CD4-positive, alpha-beta T cell treated with Interleukin-15 for 1 hour (primary cell): ENCODE results near the gene FTSJ3.
"Not testable (repeated sequence)": the region's sequence is repeated elsewhere in the genome, so short reads cannot be mapped to it uniquely, and the experiment has no call there.

Experiments used
- DNase-seq: peaks from one replicate; pipeline ENCODE4 v3.0.0-alpha.2; 2020

FTSJ3 gene, protein sequence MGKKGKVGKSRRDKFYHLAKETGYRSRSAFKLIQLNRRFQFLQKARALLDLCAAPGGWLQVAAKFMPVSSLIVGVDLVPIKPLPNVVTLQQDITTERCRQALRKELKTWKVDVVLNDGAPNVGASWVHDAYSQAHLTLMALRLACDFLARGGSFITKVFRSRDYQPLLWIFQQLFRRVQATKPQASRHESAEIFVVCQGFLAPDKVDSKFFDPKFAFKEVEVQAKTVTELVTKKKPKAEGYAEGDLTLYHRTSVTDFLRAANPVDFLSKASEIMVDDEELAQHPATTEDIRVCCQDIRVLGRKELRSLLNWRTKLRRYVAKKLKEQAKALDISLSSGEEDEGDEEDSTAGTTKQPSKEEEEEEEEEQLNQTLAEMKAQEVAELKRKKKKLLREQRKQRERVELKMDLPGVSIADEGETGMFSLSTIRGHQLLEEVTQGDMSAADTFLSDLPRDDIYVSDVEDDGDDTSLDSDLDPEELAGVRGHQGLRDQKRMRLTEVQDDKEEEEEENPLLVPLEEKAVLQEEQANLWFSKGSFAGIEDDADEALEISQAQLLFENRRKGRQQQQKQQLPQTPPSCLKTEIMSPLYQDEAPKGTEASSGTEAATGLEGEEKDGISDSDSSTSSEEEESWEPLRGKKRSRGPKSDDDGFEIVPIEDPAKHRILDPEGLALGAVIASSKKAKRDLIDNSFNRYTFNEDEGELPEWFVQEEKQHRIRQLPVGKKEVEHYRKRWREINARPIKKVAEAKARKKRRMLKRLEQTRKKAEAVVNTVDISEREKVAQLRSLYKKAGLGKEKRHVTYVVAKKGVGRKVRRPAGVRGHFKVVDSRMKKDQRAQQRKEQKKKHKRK

DNA sequence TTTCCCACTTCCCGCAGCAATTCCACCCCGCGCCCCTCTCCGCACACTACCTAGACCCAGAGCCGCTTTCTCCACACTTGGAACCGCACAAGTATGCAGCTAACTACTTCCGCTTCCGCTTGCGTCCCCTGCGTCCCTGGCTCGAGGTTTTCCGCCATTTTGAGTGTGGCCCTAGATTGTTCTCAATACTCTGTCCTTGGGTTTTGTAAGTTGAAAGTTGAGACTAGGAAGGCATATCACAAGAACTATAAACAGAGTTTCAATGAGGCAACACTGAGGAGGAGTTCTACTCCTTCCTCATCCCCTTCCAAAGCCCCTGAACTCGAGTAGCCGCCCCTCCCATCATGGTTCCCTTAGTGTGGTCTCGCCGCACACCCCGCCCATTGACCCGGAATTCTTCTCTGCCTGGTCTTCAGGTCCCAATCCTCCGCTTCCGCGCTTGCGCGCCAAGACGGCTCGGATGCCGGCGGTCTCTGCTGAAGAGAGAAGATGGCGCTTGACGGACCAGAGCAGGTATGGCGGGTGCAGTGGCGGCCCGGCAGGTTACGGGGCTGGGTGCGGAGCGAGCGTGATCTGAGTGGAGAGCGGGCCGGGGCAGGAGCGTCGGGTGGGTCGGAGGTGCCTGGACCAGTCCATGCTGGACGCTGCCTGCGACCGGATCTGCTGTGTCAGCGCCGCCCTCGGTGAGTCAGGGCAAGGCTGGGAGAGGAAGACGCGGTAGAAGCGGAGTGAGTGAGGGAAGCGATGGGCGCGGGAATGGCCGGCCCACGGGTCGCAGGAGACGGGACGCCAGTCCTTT, at the start of gene FTSJ3, which contains the start of gene PSMC5:
Gene FTSJ3 (minus strand): TSS at position 662 of the 799 bp plus-strand sequence. CDS start 761 bp downstream, outside the sequence.
Gene PSMC5 (plus strand): TSS at position 430 of the 799 bp plus-strand sequence. CDS start 60 bp downstream, at position 490.
- peak; percentile 96 for DNase-seq

DNA sequence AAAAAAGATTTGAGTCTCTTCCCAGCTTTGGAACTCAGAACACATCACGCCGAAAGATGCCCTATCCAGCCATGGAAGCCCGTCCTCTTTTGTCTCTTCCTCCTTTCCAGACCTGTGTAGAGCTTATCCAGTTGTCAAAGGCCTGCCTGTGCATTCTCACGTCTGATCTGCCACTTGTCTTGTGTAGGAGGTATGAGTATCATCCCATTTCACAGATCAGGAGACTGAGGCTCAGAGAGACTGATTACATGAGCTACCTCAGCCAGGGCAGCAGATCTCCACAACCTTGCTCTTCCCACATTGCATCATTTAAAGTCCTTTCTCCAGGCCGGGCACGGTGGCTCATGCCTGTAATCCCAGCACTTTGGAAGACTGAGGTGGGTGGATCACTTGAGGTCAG, 47.2 kb upstream of the FTSJ3 start:
- not testable (repeated sequence) for DNase-seq

DNA sequence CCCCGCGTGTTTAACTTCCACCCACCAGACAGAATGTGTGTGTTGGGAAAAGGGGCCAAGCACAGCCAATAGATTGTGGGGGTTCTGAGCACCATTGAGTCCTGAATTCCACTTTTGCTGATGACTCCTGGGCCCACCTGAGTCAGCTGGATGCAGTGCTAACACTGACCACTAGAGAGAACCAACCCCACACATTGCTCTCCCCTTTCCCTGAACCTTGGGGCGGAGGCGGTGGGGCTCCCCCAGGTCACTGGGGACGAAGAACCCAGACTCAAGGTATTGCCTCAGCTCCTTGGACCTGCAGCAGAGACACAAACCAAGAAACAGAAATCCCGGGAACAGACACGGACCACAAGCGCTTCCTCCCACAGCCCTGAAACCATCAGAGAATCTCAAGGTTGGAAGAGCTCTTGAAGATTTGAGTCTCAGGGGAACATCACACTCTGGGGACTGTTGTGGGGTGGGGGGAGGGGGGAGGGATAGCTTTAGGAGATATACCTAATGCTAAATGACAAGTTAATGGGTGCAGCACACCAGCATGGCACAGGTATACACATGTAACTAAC, 46.7 kb upstream of the FTSJ3 start:
- not testable (repeated sequence) for DNase-seq

DNA sequence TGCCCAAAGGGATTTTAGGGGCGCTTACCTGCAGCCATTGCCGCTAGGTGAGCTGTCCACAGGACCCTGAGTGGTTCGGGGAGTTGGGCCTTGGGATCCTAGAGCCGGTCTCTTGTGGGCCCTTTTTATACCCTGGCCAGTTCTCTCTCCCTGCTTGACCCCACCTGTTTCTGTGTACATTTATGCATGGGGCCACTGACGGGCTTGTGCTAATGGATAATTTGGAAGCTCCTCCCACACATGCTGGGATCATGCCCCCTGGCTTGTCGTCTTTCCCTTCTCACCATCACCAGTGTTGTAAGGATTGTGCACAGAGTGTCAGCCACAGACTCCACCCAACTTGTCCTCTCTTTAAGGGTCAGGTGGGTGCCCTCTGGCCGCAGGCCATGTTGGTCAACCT, 46.1 kb upstream of the FTSJ3 start, which contains the start of gene CSH2:
Gene CSH2 (minus strand): TSS at position 101 of the 400 bp plus-strand sequence. CDS start 63 bp downstream, at position 38.
- not testable (repeated sequence) for DNase-seq

DNA sequence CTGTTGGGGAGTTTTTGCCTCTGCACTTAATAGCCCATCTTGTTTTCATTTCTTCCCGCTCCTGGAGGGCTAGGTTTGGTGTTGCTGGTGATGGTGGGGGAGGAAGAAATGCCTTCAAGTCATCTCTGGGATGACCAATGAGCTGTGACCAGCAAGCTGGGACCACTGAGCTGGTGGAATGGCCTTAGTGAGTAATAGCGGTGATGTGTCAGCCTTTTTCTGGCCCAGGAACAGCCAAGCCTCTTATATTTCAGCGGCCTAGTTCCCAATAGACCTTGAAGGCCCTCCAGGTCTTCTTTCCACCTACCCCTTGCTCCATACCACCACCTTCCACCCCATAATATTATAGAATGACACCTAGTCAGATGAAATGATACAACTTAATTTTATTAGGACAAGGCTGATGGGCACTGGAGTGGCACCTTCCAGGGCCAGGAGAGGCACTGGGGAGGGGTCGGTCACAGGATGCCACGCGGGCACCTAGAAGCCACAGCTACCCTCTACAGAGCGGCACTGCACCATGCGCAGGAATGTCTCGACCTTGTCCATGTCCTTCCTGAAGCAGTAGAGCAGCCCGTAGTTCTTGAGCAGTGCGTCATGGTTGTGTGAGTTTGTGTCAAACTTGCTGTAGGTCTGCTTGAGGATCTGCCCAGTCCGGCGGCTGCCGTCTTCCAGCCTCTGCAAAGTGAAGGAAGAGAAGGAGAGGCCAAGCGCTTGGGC, 44.3 kb upstream of the FTSJ3 start:
- not testable (repeated sequence) for DNase-seq

DNA sequence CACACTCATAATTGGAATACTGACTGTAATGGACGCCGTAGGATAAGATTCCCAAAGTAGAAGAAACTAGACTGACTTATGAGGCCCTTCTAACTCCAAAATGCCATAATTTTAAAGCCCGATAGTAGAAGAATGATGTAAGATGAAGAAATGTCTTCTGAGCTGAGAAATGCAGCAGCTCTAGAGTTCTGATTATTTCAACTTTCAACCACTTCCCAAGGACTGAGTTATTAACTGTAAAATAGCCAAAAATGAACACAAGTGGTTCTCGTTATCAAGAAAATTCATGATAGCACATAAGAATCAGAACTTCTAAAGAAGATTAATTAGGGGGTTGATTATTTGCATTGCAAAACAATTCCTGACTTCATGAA, 42.8 kb upstream of the FTSJ3 start:
- not testable (repeated sequence) for DNase-seq

DNA sequence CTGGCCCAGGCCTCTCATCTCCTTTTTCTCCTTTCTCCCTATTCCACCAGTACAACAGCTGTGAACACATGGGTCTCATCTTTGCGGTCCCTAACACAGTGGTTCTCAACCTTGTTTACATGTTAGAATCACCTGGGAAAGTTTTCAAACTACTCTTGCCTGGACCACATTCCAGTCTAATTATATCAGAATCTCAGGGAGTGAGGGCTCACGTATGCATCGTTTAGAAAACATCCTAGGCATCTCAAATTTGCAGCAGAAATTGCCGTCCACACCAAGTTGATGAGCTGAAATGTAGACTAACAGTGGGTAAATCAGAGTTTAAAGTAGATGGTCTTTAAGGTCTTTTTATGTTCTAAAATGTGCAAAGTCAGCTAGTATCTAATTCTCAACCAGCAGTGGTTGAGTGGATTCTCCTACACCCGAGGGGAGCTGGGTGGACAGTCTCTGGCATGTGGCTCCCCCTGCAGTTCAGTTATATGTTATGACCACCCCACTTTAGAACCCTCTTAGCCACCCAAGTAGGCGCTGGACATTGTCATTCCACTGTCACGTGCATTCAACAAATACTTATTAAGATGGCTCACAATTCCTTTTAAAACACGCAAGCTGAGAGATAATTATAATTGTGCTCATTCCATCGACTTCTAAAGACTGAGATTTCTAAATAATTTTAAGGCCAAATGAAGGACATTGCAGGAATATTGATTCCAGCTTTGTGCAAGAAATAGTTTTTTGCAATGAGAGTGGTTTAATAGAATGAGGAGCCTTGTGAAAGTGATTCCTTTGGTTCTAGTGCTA, 42.2 kb upstream of the FTSJ3 start:
- not testable (repeated sequence) for DNase-seq

DNA sequence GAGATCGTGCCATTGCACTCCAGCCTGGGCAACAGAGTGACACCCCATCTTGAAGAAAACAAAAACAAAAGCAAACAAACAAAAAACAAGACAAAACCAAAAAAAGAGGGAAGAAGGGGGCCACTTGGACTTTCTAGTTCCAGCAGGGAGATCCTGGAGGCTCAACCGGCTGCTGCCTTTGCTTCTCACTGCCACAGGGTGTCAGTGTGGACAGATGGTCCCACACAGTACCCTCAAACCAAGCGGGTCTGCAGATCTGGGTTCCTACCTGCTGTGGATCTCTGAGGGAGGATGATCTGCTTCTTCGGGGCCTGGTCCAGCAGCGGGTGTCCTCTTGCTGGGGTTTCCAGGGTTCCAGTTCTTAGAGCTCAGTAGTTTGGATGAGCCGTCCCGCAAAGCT, 39.2 kb upstream of the FTSJ3 start:
- DNase-seq = not testable (repeated sequence)

DNA sequence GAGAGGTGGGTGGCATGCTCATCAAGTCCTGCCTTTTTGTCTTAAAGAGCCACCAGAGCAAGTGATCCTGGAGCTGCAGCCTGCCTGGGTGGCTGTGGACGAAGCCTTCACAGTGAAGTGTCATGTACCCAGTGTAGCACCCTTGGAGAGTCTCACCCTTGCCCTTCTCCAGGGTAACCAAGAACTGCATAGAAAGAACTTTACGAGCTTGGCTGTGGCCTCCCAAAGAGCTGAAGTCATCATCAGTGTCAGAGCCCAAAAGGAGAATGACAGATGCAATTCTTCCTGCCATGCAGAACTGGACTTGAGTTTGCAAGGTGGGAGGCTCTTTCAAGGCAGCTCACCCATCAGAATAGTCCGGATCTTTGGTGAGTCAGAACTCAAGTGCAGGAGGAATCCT, 31.8 kb upstream of the FTSJ3 start:
- no peak for DNase-seq

DNA sequence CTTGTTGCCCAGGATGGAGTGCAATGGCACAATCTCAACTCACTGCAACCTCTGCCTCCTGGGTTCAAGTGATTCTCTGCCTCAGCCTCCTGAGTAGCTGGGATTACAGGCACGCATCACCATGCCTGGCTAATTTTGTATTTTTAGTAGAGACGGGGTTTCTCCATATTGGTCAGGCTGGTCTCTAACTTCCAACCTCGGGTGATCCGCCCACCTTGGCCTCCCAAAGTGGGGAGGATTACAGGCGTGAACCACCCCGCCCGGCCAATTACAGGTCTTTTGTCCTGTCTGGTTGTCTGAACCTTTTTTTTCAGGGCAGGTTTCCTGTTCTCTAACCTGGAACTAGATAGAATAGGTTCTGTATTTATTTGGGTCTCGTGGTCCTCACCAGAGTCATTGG, 29.0 kb upstream of the FTSJ3 start:
- DNase-seq = not testable (repeated sequence)

DNA sequence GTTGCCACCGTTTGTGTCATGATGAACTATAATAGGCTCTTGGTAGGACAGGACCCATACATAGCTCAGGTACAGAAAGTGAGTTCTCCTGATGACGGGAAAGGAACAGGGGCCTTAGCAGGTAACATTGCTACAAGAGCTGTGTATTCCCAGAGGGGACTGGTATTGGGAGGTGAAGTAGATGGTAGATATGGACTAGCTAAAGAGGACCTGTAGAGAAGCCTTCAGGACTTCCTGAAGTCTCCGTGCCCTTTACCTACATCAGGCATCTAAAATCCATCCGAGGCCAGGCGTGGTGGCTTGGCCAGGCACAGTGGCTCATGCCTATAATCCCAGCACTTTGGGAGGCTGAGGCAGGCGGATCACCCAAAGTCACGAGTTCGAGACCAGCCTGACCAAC, 27.7 kb upstream of the FTSJ3 start:
- no peak for DNase-seq

DNA sequence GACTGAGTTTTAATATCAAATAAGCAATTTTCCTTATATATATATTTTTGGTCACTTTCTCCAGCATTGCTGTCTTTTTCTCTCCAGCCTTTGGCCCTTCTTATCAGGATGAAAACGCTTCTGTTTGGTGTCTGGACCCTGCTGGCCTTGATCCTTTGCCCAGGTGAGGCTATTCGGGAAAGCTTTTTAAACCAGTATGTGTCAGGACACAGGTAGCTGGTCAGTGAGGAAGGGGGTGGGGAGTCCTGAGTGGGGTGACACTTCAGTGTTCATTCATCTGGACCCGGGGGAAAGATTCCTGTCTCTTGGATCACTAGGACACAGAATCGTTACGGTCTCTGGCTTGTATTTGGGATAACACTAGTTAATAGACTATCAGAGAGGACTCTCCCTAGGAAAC, 27.2 kb upstream of the FTSJ3 start:
- DNase-seq = no peak

DNA sequence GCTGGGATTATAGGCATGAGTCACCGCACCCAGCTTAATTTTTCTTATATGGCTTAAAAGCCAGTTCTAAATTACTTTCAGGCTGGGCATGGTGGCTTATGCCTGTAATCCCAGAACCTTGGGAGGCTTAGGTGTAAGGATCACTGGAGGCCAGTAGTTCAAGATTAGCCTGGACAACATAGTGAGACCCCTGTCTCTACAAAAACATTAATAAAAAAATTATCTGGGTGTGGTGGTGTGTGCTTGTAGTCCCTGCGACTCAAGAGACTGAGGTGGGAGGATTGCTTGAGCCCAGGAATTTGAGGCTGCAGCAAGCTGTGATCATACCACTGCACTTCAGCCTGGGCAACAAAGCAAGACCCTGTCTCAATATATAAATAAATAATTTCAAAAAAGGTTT, 25.8 kb upstream of the FTSJ3 start:
- DNase-seq = no peak

DNA sequence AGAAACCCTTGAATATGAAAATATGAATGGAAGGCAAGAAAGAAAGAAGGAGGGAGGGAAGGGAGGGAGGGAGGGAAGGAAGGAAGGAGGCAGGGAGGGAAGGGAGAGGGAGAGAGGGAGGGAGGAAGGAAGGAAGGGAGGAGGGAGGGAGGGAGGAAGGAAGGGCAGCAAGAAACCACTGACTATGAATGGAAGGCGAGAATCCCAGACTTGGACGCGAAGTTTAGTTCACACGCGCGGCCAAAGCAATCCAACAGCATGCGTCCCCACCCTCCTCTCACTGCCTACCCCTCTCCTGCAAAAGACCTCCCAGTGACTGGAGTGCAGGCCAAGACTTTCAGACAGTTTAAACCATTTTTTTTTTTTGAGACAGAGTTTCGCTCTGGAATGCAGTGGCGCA, 22.9 kb upstream of the FTSJ3 start:
- DNase-seq = no peak

DNA sequence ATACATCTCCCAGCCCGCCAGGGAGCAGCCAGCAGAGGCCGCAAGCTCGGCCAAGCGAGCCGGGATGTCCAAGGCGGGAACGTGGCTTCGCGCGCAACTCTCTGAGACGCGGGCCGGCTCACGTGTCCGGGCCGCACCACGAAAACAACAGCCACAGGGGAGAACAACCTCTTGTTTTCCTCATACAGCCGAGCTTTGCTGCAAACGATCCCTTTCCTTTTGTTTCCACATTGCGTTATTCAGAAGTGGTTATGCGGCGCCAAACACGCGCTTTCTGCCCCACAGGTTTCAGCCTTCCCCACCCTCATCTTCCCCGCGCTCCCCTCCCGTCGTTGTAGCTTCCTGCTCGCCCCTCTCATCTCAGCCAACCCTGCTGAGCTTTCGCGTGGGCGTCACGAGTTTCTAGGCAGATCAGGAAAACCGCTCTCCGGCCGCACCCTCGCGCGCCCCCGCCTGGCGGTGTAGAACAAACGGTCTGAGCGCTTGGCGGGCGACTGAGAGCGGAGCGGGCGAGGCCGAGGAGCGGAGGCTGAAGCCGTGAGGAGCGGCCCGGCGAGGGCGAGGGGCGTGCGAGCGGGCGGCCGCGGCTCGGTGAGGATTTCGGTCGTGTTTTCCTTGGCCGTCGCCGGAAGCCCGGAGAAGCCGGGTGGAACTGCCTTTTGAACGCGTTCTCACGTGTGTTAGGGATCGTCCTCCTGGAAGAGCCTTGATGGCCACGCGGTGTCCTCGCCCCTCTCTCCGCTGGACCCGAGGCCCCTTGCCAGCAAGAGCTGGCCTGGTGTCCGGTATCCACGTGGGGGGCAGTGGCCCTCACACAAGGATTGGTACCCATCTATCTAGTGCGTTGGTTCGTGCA, 21.6 kb upstream of the FTSJ3 start:
- peak; percentile 95 for DNase-seq

DNA sequence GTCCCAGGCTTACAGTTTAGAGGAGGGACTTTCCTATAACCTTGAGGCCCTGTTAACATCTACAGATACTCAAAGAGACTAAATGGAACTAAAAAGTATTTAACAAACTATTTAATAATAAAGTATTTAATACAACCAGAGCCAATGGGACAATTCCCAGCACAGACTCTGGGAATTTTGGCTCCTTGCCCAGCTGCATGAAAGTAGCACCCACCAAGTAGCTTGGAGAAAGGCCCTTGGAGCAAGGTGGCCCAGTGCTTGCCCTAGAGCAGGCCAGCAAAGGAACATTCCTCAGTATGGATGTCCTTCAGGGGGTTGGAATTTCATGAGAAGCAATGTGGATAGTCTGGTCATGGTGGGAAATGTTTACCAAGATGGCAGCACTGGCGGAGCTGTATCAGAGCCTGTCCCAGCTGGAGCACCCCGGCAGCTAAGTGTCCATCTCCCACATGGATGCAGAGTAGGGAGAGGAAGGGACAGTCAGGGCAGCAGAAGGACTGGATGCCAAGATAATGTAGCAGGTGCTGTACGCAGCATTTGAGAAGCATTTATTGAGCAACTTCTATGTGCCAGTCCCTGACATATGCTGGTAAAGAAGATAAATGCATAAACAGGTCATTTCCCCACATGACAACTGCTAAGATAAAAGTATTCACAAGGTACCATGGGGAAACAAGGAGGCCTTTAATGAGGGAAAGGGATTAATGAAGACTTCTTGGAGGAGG, 20.2 kb upstream of the FTSJ3 start:
- DNase-seq = no peak

DNA sequence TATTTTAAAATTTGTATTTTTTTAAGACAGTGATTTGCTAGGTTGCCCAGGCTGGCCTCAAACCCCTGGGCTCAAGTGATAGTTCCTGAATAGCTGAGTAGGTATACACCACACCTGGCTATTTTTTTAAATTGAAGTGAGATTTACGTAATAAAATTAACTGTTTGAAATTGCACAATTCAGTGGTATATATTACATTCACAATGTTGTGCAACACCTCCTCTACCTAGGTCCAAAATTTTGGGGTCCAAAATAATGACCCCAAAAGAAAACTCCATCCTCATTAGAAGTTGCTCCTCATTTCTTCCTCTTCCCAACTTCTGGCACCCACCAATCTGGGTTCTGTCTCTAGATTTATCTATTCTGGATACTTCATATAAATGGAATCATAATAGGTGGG, 18.0 kb upstream of the FTSJ3 start:
- no peak for DNase-seq

DNA sequence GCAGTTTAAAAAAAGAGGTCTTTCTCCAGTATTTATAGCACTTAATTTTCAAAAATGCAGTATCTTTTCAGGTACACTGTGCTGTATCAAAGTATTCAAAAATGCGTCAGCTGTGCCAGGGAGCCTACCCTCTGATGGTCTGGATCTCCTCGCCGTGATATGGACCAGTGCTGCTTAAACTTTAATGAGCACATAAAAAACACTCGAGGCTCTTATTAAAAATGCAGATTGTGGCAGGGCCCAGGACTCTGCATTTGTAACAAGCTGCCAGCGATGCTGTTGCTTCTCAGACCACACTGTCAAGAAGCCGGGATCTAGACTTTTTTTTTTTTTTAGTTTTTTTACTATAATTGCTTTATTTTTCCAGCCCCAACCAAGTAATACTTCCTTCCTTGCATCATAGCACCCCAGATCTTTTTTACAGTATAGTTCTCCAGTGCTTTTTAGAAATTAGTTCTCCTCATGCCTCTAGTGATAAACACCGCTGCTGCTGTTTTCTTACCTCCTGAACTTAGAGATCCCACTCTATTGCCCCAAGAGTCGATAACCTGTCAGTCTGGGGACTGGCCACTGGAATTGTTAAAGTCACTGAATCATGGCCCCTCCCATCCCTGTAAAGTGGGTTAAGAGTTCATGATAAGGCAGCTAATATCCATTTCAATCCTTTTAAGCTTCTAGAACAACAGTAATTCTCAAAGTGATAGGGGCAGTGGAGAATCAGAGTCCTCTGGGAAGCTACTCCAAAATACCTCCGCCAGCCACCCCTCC, 16.6 kb upstream of the FTSJ3 start:
- DNase-seq = no peak
